B cell (primary cell): ENCODE results near the gene DYNLT2B. TPM values are rescaled to one million over a fixed set of nuclear protein-coding genes. Genes with fewer than 3 reads are reported as not detected.

ENCODE experiments used
- ATAC-seq: fragments of 200-7000 bp; cut with Tn5 transposase; one replicate; pipeline ENCODE4 v1.10.0; 2021; ENCODE audit warnings: low read depth, mild to moderate bottlenecking, moderate number of reproducible peaks, moderate library complexity
- CTCF ChIA-PET: fragments of 350-600 bp; sonication (Branson Sonifier 250); formaldehyde crosslinking; loops from one replicate; lab custom pipeline; 2021; ENCODE audit warnings: antibody characterized with exemption, inconsistent platforms; lab: Charles Lee
- POLR2A ChIA-PET: fragments of 350-600 bp; sonication (Branson Sonifier 250); formaldehyde crosslinking; loops from one replicate; lab custom pipeline; 2021; ENCODE audit warnings: antibody characterized with exemption; lab: Charles Lee
- DNase-seq: peaks from one replicate; pipeline ENCODE4 v3.0.0; 2013
- H2AFZ ChIP-seq: 2 replicates; pipeline ENCODE4 v1.6.1; 2012; ENCODE audit warnings: mild to moderate bottlenecking, low read depth, low read length; ENCODE audit not compliant: insufficient read depth, poor library complexity, severe bottlenecking
- H3K27ac ChIP-seq, 2 donors: 1 replicate in 1 of 2; 2 replicates in 1 of 2; pipeline ENCODE4 v1.5.1; 2012 to 2013; ENCODE audit warnings: low read length in 2 of 2, mild to moderate bottlenecking in 2 of 2, moderate library complexity in 1 of 2
- H3K27me3 ChIP-seq, 4 experiments: fragments of 200-600 bp in 1 of 4; sonication (generic) in 1 of 4; replicated peaks in 1 of 4; 1 replicate in 2 of 4; 2 replicates in 2 of 4; pipeline versions ENCODE4 v1.6.1 to v1.7.0; 2013 to 2016; ENCODE audit warnings: low read length in 3 of 4, mild to moderate bottlenecking in 2 of 4, mixed read lengths in 1 of 4, moderate library complexity in 1 of 4; ENCODE audit not compliant: insufficient read depth in 4 of 4, control insufficient read depth in 3 of 4; ENCODE audit errors: control extremely low read depth in 1 of 4
- H3K36me3 ChIP-seq, 2 experiments: replicated peaks in 1 of 2; 1 replicate in 1 of 2; 2 replicates in 1 of 2; pipeline versions ENCODE4 v1.6.1 to v1.7.1; 2013; ENCODE audit warnings: low read length in 1 of 2; ENCODE audit not compliant: insufficient read depth in 2 of 2, control insufficient read depth in 1 of 2; ENCODE audit errors: control extremely low read depth in 1 of 2, extremely low read depth in 1 of 2
- H3K4me1 ChIP-seq, 2 donors: fragments of 200-600 bp in 1 of 2; sonication (generic) in 1 of 2; 1 replicate in 1 of 2; 2 replicates in 1 of 2; pipeline versions ENCODE4 v1.5.1 to v1.6.1; 2013 to 2017; ENCODE audit warnings: low read length in 2 of 2; ENCODE audit not compliant: control insufficient read depth in 2 of 2, insufficient read depth in 2 of 2
- H3K4me2 ChIP-seq: replicated peaks from 2 replicates; pipeline ENCODE3; 2012; ENCODE audit warnings: mild to moderate bottlenecking, low read depth, low read length; ENCODE audit not compliant: poor library complexity, severe bottlenecking
- H3K4me3 ChIP-seq, 5 experiments: fragments of 200-600 bp in 1 of 5; sonication (generic) in 1 of 5; 1 replicate in 3 of 5; 2 replicates in 2 of 5; pipeline versions ENCODE4 v1.5.1 to v1.7.0; 2011 to 2016; ENCODE audit warnings: low read length in 4 of 5, mild to moderate bottlenecking in 4 of 5, low read depth in 2 of 5, control low read depth in 1 of 5, moderate library complexity in 1 of 5; ENCODE audit not compliant: insufficient read depth in 1 of 5; ENCODE audit errors: control extremely low read depth in 1 of 5, extremely low read depth in 1 of 5
- H3K79me2 ChIP-seq: fragments of 200-600 bp; sonication (generic); one replicate; pipeline ENCODE4 v1.6.0; 2016; ENCODE audit warnings: low read length; ENCODE audit not compliant: control insufficient read depth, insufficient read depth
- H3K9ac ChIP-seq: fragments of 200-600 bp; sonication (generic); 2 replicates; pipeline ENCODE4 v1.6.1; 2017; ENCODE audit warnings: mild to moderate bottlenecking, low read length, moderate library complexity
- H3K9me3 ChIP-seq, 3 donors: one replicate each; pipeline versions ENCODE4 v1.6.1 to v1.7.1; 2013; ENCODE audit warnings: low read length in 2 of 3; ENCODE audit not compliant: control insufficient read depth in 2 of 3, insufficient read depth in 1 of 3; ENCODE audit errors: control extremely low read depth in 1 of 3
- H4K20me1 ChIP-seq: 2 replicates; pipeline ENCODE4 v1.6.0; 2012; ENCODE audit warnings: mild to moderate bottlenecking, low read length; ENCODE audit not compliant: insufficient read depth, control insufficient read depth, poor library complexity, severe bottlenecking
- H3K27ac Mint-ChIP-seq: one replicate; pipeline ENCODE4 v1.8.0; 2021; ENCODE audit warnings: mixed read lengths
- H3K27me3 Mint-ChIP-seq: one replicate; pipeline ENCODE4 v1.8.0; 2021; ENCODE audit warnings: mixed read lengths
- H3K4me1 Mint-ChIP-seq: one replicate; pipeline ENCODE4 v1.8.0; 2021; ENCODE audit warnings: mixed read lengths
- H3K4me3 Mint-ChIP-seq: one replicate; pipeline ENCODE4 v1.8.0; 2021; ENCODE audit warnings: mixed read lengths
- H3K9me3 Mint-ChIP-seq: one replicate; pipeline ENCODE4 v1.8.0; 2022; ENCODE audit warnings: mixed read lengths; ENCODE audit not compliant: insufficient read depth
- EZH2 ChIP-seq: IDR thresholded peaks from 2 replicates; pipeline ENCODE4 v1.6.1; 2012; ENCODE audit warnings: borderline replicate concordance, low read depth, mild to moderate bottlenecking, moderate library complexity, low read length; ENCODE audit not compliant: insufficient read depth, poor library complexity, severe bottlenecking
- WGBS: methylation state at CpG from one replicate; pipeline ENCODE4 v1.1.5; 2013; ENCODE audit warnings: missing lambda C conversion rate; ENCODE audit not compliant: insufficient coverage; 5-methylcytosine and 5-hydroxymethylcytosine counted together
- intact Hi-C: fragments of 100-400 bp; cut with micrococcal nuclease; formaldehyde crosslinking; loops from one replicate; pipeline ENCODE4 v1.10.0; 2022
- polyA plus RNA-seq: library from polyadenylated mRNA; depleted of rRNA; stranded (reverse); fragments of >200 nt; gene quantifications from 2 replicates; pipeline ENCODE4 v1.2.3, GENCODE V29; 2012
- total RNA-seq, 2 donors: library from RNA; stranded (reverse); fragments of 120-200 nt in 1 of 2; gene quantifications; 1 replicate in 1 of 2; 2 replicates in 1 of 2; pipeline versions ENCODE4 v1.2.3 to v1.2.4, GENCODE V29; 2013 to 2022
- TF ChIP-seq, protein P1 (sequence below): fragments of 200-600 bp; IDR thresholded peaks from one replicate; pipeline ENCODE4 v1.8.0; 2022; ENCODE audit warnings: antibody characterized with exemption, mild to moderate bottlenecking

DYNLT2B gene
- total and polyA plus RNA-seq, 2 donors (not counting 1 experiment from before 2014, with no cell fraction given), result 5.2 to 6.5 TPM

DNA sequence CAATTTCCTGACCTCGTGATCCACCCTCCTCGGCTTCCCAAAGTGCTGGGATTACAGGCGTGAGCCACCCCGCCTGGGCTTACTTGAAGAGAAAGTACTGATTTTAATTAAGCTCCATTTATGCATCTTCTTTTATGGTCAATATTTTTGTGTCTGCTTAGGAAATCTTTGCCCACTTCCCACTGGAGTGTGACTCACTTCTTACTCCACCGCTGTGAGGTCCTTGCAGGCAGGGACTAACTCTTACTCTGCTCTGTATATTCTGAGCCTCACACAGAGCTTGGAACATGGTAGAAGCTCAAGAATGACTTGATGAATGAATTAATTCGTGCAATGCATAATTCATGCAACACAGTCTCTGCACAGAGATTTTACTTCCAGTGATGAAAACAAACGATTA is 23.1 kb upstream of the DYNLT2B start:
- Histone ChIP-seq H4K20me1 (no peaks in the 10 kb centered on the region), H3K79me2 (no peaks in the 10 kb centered on the region), H3K4me1 (peaks cover 15 to 16% of the 10 kb centered on the region in 2 donors), H3K9me3 (peaks cover 0 to 9% (median 0%) of the 10 kb centered on the region in 3 donors), H3K4me2 (no peak overlapping the region), H3K4me3 (no peak overlapping the region), H3K36me3 (no peaks in the 10 kb centered on the region), H3K27me3 (no peaks in the 10 kb centered on the region), H3K27ac (no peak overlapping the region), H2AFZ (no peak overlapping the region), H3K9ac (no peak overlapping the region)
- Mint-ChIP-seq H3K27me3 (peaks cover 4% of the 10 kb centered on the region), H3K4me1 (peaks cover 16% of the 10 kb centered on the region), H3K27ac (no peak overlapping the region), H3K9me3 (no peaks in the 10 kb centered on the region), H3K4me3 (no peak overlapping the region)
- CTCF ChIA-PET, result interaction anchor here (0.6 kb wide), 1 partner anchor 120 kb away, joined by 3 read pairs; no protein-coding TSS in a partner anchor
- 80% methylated on average over 2 of the region's 7 CpGs for WGBS
- intact Hi-C loops, result no loop called here
- no peak for TF ChIP-seq EZH2
- TF ChIP-seq, protein P1, sequence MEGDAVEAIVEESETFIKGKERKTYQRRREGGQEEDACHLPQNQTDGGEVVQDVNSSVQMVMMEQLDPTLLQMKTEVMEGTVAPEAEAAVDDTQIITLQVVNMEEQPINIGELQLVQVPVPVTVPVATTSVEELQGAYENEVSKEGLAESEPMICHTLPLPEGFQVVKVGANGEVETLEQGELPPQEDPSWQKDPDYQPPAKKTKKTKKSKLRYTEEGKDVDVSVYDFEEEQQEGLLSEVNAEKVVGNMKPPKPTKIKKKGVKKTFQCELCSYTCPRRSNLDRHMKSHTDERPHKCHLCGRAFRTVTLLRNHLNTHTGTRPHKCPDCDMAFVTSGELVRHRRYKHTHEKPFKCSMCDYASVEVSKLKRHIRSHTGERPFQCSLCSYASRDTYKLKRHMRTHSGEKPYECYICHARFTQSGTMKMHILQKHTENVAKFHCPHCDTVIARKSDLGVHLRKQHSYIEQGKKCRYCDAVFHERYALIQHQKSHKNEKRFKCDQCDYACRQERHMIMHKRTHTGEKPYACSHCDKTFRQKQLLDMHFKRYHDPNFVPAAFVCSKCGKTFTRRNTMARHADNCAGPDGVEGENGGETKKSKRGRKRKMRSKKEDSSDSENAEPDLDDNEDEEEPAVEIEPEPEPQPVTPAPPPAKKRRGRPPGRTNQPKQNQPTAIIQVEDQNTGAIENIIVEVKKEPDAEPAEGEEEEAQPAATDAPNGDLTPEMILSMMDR, result no peak
- no peak for DNase-seq
- ATAC-seq, result no peak
- POLR2A ChIA-PET, result no interaction called here

DNA sequence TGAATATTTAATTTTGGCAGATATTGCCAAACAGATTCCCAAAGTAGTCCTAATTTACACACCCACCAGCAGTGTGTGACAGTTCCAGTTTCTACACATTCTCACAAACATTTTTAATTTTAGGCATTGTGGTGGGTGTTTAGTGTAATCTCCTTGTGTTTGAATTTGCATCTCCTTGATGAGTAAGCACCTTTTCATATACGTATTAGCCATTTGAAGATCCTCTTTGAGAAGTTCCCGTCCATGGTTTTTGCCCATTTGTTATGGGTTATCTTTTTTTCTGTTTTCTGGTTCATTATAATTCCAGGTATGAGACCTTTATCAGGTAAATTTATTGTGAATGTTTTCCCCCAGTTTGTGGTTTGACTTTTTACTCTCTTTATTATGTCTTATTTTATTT is 22.4 kb upstream of the DYNLT2B start:
- H3K79me2 ChIP-seq, result no peaks in the 10 kb centered on the region
- DNase-seq (no peak), ATAC-seq (no peak)
- no CpG with 5 or more reads among the region's 2 CpGs for WGBS
- H3K4me1 ChIP-seq, result peaks cover 12% of the 10 kb centered on the region in 2 donors
- no peaks in the 10 kb centered on the region for H4K20me1 ChIP-seq
- peaks cover 0 to 9% (median 0%) of the 10 kb centered on the region in 3 donors for H3K9me3 ChIP-seq
- Mint-ChIP-seq H3K4me3 (no peak overlapping the region), H3K27ac (no peak overlapping the region), H3K9me3 (no peaks in the 10 kb centered on the region), H3K27me3 (peaks cover 4% of the 10 kb centered on the region), H3K4me1 (peaks cover 11% of the 10 kb centered on the region)
- no peak overlapping the region for H3K4me3 ChIP-seq
- H3K9ac ChIP-seq, result no peak overlapping the region
- POLR2A ChIA-PET, result no interaction called here
- H3K4me2 ChIP-seq, result no peak overlapping the region
- H3K27me3 ChIP-seq, result no peaks in the 10 kb centered on the region
- TF ChIP-seq, protein P1, result no peak
- TF ChIP-seq EZH2, result no peak
- intact Hi-C loops, result no loop called here
- H3K36me3 ChIP-seq, result no peaks in the 10 kb centered on the region
- H2AFZ ChIP-seq, result no peak overlapping the region
- CTCF ChIA-PET, result interaction anchor here (0.6 kb wide), 2 partner anchors 22 to 120 kb away, joined by 3 read pairs; no protein-coding TSS in a partner anchor
- no peak overlapping the region for H3K27ac ChIP-seq
